ENCODE measurements around the gene USP6NL.

USP6NL gene

GRCh38 chr10:11589738-11590137, 21.7 kb downstream of the USP6NL start:
- no peak for TF ChIP-seq CTCF (IDR thresholded peaks at IDR 0.05; ENCODE audit: extremely low read depth, missing control alignments)

GRCh38 chr10:11588873-11589574, 22.4 kb downstream of the USP6NL start:
- no peak for DNase-seq (ENCODE audit: low spot score)
- no peak for TF ChIP-seq CTCF (IDR thresholded peaks at IDR 0.05; ENCODE audit: extremely low read depth, missing control alignments)

More at GRCh38 chr10:11589738-11590137, 21.7 kb downstream of the USP6NL start:
- DNase-seq (ENCODE audit: low spot score) = no peak

DNA sequence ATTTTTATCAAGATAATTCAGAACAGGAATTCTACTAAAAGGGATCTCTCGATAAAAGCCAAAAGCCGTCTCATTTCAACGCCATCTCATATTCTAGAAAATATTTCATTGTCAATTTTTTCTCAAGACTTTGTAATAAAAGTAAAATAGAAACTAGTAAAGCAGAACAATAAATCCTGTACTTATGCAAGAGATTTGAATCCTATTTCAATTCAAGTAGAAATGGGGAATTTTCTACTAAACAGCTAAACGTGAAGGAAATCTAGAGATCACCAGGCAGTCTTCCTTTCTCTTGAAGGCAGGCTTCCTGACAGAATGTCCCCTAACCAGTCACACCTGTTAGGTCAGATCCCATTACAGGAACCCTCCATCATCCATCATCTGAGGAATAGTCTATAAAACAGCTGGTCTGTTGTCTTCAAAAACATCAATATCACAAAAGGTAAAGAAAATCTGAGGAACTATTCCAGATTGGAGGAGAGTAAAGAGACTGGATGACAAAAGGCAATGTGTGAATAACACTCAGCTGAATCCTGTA, 23.7 kb downstream of the USP6NL start:
- TF ChIP-seq CTCF (IDR thresholded peaks at IDR 0.05; ENCODE audit: extremely low read depth, missing control alignments) = no peak
- DNase-seq (ENCODE audit: low spot score) = no peak

- no peak for DNase-seq (ENCODE audit: low spot score)
- TF ChIP-seq CTCF (IDR thresholded peaks at IDR 0.05; ENCODE audit: extremely low read depth, missing control alignments) = no peak
These were observed 25.3 kb downstream of the USP6NL start for GRCh38 chr10:11586170-11586569.

- no peak for TF ChIP-seq CTCF (IDR thresholded peaks at IDR 0.05; ENCODE audit: extremely low read depth, missing control alignments)
- DNase-seq (ENCODE audit: low spot score) = no peak
These were observed 30.2 kb downstream of the USP6NL start for GRCh38 chr10:11581213-11581612.

DNA sequence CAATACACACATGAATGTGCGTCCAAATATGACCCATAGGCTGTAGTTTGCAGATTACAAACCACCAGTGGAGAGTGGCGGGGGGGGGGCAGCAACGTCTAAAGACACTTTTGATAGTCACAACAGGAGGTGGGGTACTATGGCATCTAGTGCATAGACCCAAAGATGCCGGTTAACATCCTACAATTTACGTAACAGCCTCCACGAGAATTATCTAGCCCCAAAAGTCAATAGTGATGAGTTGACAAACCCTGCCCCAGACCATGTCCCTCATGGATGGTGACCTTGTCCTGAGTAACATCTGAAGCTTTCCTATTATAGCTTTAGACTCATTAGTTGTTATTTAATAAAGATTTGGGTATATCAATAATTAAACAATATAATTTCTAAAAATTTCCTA, 31.6 kb downstream of the USP6NL start:
- no peak for DNase-seq (ENCODE audit: low spot score)
- TF ChIP-seq CTCF (IDR thresholded peaks at IDR 0.05; ENCODE audit: extremely low read depth, missing control alignments) = no peak

DNA sequence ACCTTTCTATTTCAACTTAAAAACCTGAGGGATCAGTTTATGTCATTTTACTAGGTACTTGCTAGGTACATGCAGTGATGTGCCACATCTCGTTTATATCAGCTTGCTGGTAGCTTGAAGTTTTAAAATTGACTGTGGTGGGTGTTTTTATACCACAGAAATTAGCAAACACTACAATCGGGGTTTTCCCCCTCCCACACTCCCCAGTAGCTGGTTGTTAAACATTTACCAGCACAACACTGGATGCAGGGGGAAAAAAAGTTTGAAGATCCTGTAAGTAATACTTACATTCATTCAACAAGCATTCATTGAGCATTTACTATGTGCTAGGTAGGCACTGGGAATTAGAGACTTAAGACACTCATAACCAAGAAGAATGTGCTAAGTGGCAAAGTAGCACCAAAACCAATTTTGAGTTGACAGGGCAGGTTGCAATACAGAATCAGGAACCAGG, 32.6 kb downstream of the USP6NL start:
- no peak for TF ChIP-seq CTCF (IDR thresholded peaks at IDR 0.05; ENCODE audit: extremely low read depth, missing control alignments)
- peak; percentile 24 for DNase-seq (ENCODE audit: low spot score)
